Measurements from ENCODE around the gene TGFBR3.

The TGFBR3 gene

GRCh38 chr1:91781901-91782622, 103.9 kb downstream of the TGFBR3 start:
- DNase-seq (ENCODE audit: low read depth, low spot score), result no peak

GRCh38 chr1:91781371-91781825, 104.6 kb downstream of the TGFBR3 start:
- no peak for DNase-seq (ENCODE audit: low read depth, low spot score)

- DNase-seq (ENCODE audit: low read depth, low spot score), result no peak
Measured at GRCh38 chr1:91779548-91780021, 106.4 kb downstream of the TGFBR3 start.

- no peak for DNase-seq (ENCODE audit: low read depth, low spot score)
Measured at GRCh38 chr1:91778964-91779363, 107.0 kb downstream of the TGFBR3 start.

GRCh38 chr1:91777630-91778300, 108.2 kb downstream of the TGFBR3 start:
- no peak for DNase-seq (ENCODE audit: low read depth, low spot score)

GRCh38 chr1:91777196-91777595, 108.8 kb downstream of the TGFBR3 start:
- no peak for DNase-seq (ENCODE audit: low read depth, low spot score)

GRCh38 chr1:91776068-91776794, 109.7 kb downstream of the TGFBR3 start:
- no peak for DNase-seq (ENCODE audit: low read depth, low spot score)

GRCh38 chr1:91775227-91775626, 110.7 kb downstream of the TGFBR3 start:
- DNase-seq (ENCODE audit: low read depth, low spot score), result no peak

- DNase-seq (ENCODE audit: low read depth, low spot score), result no peak
Measured at GRCh38 chr1:91774520-91775203, 111.3 kb downstream of the TGFBR3 start.

GRCh38 chr1:91771717-91772116, 114.2 kb downstream of the TGFBR3 start:
- no peak for DNase-seq (ENCODE audit: low read depth, low spot score)

GRCh38 chr1:91770667-91771268, 115.2 kb downstream of the TGFBR3 start:
- DNase-seq (ENCODE audit: low read depth, low spot score), result no peak

- no peak for DNase-seq (ENCODE audit: low read depth, low spot score)
Measured at GRCh38 chr1:91769742-91770141, 116.2 kb downstream of the TGFBR3 start.

GRCh38 chr1:91768786-91769725, 116.9 kb downstream of the TGFBR3 start:
- DNase-seq (ENCODE audit: low read depth, low spot score), result no peak

GRCh38 chr1:91768120-91768519, 117.8 kb downstream of the TGFBR3 start:
- DNase-seq (ENCODE audit: low read depth, low spot score), result no peak

- DNase-seq (ENCODE audit: low read depth, low spot score), result no peak
Measured at GRCh38 chr1:91766883-91767282, 119.1 kb downstream of the TGFBR3 start.

GRCh38 chr1:91765880-91766443, 120.0 kb downstream of the TGFBR3 start:
- DNase-seq (ENCODE audit: low read depth, low spot score), result no peak

- no peak for DNase-seq (ENCODE audit: low read depth, low spot score)
Measured at GRCh38 chr1:91765293-91765692, 120.7 kb downstream of the TGFBR3 start.

- no peak for DNase-seq (ENCODE audit: low read depth, low spot score)
Measured at GRCh38 chr1:91764471-91765115, 121.4 kb downstream of the TGFBR3 start.

GRCh38 chr1:91763252-91763651, 122.7 kb downstream of the TGFBR3 start:
- DNase-seq (ENCODE audit: low read depth, low spot score), result no peak

All from smooth muscle cell of the brain vasculature (primary cell).